Activated T-cell treated with anti-CD3 and anti-CD28 coated beads, Interleukin-2, amount 50 U/mL, for 48 hours (primary cell): ENCODE results near the gene FAM227B.
"Not testable (repeated sequence)": the region's sequence is repeated elsewhere in the genome, so short reads cannot be mapped to it uniquely, and the experiment has no call there.

Experiments
- DNase-seq, 2 experiments: peaks; one replicate each; pipeline ENCODE4 v3.0.0-alpha.2; 2020

Gene FAM227B

DNA sequence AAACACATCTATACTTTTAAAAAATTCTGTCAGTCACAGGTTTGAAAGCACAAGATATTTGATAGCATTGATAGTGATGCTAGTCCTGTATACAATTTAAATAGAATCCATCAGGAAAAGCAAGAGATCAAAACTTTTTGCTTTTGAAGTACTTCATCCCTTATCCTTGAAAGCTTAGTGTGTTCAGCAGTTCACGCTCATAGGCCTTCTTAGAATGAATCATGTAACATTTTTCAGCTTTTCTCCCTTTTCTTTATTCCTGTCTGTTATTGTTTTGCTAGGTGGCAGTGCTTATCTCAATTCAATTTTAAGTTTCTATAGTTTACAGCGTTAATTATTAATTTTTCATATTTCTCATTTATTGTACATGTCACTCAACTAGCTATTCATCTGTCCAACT, 128.5 kb downstream of the FAM227B start:
- no peak for DNase-seq

DNA sequence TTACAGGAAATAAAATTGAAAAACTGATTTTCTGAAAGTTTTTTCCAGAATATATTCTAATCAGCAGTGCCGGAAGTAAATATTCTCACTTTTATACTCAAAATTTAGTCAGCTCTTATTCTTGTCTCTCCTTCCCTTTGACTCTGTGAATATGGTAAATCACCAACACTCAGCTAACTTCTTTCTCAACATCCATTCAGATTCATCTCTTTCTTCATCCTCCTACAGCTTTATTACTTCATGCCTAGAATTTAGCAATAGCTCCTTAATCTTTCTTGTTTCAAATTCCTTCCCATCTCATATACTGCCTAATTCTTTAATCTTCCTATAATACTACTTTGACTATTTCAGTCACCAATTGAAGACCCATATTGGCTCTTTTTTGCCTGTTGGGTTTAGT, 129.7 kb downstream of the FAM227B start:
- no peak for DNase-seq

DNA sequence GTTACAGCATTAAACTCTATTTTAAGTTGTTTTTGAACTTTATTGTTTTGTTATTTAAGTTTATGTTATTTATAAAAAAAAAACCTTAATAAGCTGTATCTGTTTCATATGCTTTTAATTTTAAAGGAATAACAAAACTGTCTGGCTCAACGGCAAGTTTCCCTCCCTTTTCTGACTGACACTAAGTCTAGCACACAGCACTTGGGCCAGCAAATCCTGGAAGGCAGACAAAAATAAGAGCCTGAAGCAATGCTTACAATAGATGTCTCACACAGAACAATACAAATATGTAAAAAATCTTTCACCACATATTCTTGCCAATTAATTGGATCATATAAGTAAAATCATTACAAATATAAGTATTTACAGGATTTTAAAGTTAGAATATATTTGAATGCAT, 135.2 kb downstream of the FAM227B start:
- not testable (repeated sequence) for DNase-seq

DNA sequence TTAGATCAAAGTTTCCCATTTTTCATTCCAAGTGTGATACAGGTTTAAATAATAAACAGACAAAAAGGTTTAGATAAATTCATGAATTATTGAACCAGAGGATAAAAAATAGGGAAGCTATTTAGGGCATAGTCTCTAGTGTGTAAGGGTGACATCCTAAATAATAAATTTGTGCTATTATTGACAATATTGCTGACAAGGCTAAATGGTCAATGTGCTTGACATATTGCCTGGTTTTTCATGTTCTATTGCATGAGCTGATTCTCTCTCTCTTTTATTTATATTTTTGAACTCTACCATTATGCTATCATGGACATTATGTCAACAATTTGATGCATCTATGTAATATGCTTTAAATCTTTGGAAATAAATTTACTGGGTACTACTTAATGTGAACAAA, 141.6 kb downstream of the FAM227B start:
- not testable (repeated sequence) for DNase-seq

DNA sequence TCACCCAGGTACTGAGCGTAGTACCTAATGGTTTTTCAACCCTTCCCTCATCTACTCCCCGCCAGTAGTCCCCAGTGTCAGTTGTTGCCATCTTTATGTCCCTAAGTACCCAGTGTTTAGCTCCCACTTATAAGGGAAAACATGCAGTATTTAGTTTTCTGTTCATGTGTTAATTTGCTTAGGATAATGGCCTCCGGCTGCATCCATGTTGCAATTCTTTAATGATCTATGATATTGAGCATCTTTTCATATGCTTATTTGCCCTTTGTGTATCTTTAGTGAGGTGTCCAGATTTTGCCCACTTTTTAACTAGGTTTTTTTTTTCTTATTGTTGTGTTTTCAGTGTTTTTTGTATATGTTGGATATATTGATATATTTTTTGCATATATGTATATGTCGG, 142.6 kb downstream of the FAM227B start:
- not testable (repeated sequence) for DNase-seq

DNA sequence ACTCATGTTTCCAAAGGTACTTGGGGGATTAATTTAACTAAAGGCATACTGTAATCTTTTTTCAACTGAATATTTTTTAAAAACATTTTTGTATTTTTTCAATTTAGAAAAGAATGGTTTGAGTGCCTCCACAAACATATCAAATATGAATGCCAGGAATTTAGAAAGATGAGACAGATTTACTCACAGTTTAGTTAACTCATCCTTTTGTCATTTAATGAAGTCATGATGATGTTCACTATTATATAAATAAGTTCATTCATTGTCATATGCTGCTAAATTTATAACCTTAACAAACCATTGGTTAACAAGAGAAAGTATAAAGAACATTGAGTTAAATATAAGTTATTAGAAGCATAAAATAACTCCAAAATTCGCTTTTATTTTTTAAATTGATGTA, 147.6 kb downstream of the FAM227B start:
- DNase-seq: no peak

DNA sequence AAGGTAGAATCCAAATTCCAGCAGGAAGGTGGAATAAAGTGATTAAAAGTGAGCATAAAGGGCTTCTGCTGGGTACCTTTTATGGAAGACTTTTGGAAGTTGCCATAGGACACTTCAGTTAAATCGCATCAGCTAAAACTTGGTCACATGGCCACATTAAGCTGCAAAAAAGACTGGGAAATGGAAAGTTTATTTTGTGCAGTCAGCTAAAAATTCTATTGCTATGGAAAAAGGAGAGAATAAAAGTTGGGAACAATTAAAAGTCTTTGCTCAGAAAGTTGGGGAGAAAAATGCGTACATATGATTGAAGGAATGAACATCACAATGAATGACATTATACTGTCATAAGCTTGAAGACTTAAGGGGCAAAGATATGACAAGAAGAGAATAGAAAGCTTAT, 148.3 kb downstream of the FAM227B start:
- DNase-seq: no peak

DNA sequence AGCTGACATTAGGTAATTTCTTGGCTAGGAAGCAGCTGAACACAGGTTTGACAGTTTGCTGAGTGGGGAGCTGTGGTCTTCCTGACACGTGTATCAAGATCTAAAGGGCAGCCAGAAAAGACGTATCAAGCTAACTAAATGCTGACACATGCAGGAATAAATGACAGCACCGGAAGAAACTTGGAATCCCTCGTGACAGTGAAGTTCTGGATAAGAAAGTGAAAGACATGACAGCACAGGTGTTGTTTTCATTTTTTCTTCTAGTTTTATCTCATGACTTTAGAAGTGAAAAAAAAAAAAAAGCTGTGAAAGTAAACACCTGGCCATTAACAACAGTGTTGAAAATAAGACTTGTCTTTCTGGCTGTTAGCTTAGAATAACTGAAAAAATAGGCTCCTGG, 148.9 kb downstream of the FAM227B start:
- no peak for DNase-seq

DNA sequence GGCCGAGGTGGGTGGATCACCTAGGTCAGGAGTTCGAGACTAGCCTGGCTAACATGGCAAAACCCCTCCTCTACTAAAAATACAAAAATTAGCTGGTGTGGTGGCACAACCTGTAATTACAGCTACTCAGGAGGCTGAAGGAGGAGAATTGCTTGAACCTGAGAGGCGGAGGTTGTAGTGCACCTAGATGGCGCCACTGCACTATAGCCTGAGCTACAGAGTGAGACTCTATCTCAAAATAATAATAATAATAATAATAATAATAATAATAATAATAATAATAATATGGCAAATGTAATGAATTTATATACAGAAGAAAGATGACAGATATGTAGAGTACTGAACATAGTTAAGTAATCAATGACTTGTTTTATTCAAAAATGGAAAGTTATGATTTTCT, 149.4 kb downstream of the FAM227B start:
- peak; percentile 46 to 57 for DNase-seq

DNA sequence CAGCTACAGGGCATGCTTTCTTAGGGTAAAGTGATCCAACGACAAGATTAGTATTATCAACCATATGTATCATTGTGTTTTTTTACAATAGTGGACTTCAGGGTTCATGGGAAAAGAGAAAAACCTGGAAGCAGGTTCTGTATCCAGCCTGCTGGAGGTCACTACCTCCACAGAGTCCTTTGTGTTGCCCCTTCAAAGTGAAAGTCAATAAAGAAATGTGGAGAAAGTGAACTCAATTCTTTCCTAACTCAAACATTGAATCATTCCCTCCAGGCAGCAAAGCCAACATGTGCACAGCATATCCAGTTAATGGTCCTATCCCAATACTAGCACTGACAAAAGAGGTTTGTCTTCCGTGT, 152.2 kb downstream of the FAM227B start:
- DNase-seq: no peak

DNA sequence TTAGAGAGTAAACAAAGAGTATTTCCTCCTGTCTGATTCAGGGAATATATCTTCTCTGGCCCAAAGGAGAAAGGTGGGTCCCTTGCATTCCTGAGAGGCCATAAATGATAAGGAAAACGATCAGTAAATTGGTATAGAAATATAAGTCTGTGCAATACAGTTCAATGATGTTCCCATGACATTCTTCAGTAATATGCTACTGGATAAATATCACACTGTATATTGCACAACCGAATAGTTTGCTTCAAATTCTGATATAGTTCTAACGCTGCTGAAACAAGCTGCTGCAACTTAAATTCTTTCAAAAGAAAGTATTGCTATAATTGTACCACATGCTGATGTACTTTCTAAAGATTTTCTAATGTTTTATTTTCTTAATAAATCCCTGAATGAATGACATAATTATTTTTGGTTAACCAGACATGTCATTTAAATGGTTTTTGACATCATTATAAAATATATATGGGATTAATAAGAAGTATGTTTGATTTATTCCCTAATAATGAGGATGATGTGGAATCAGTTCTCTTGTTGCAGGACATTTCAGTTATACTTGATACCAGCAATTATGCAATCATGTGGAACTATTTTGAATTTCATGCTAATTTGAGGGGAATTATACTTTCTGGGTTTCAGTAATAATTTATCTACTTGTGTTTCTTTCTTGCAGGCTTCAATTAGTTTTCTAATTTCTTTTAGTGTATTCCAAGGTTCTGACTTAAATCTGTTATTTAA, 152.7 kb downstream of the FAM227B start:
- DNase-seq: no peak

DNA sequence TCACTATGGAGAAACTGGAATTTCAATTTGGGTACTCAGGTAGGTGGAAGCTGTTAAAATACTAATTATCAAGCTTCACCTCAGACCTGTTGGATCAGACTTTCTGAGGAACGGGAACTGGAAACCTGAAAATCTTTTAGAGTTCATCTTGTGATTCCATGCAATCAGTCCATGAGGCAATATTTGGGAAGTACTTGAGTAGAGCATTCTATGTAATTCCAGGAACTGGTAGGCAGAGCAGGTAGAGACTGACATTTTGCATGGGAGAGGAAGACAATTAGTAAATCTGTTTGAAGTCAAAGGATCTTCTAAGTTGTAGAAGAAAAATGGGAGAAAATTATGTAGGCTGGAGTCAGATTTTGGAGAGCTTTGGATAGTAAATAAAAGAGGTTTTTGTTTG, 154.5 kb downstream of the FAM227B start:
- no peak for DNase-seq

DNA sequence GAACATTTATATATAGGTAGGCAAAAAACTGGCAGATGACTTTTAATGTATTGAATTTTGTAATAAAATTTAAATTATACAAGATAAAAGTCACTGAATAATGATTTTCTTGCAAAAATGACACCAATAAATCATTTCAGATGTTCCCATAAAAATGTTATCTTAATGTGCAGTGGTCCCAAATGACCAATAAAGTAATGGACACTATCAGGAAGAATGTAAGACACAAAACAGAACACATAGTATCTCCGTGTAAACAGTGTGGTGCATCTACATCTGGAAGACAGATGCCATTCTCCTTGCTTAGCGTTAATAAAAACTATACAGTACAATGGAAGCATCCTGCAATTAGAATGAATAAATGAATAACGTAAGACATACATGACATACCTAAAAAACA, 156.1 kb downstream of the FAM227B start:
- no peak for DNase-seq

DNA sequence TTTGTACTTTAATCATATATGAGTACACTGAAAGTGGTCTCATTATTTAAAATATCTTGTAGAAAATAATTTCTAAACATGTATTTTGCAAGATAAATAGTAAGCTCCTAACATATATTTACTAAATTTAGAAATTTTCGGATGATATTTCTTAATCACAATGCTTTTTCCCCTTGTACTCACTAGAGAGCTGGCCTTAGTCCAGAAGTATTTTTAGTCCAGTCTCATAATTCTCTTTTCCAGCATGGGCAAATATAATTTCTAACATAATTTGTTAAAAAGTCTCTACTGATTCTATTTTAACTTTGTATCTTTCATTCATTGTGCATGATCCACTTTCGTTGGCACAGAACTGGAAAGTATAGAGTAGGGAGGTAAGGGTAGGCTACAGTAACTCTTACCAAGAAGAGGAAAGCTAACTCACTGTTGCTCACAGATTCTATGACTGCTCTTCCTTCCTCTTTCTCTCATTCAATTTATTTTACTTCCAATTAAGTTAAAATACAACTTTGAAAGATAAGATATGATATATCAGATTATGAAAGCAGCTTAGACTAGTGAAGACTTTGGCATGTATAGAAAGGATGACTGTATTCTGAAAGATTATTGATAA, 158.3 kb downstream of the FAM227B start:
- DNase-seq: no peak

DNA sequence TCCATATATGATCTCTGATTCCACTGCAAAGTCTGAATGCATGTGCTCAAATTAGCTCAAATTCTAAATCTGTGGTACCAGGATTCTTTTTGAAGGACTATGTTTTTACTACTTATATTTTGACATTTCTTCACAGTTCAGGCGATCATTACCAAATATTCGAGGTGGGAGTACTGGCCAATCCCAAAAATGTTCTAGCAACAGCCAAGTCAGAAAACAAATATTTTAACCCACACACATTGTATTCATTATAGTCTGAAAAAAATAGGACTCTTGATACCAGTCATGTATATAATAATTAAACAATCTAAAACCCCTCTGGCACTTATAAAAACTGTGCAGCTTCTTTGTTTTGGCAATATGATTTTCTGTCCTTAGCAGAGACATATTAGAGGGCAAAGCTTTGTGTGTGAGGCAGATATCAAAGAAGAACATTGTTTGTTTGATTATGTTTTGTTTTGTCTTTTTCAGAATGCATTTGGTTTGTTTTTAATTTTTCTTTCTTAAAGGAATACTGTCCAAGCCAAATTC, 160.1 kb downstream of the FAM227B start:
- DNase-seq: no peak

DNA sequence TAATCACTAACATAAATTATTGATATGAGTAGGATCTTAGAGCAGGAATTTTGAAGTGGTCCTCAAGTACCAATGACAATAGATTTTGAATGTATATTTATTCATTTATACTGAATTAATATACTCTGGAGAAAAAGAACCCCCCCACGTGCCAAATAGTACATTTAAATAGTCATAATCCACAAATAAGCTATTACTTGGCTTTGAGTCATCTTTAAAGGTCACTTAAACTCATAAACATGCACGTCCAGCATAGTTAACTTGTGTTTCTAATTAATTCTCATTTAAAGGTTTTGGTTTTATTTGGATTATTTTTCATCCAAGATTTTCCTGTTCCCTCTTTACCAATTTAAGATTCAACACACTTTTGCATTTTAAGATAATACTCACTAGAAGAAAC, 162.5 kb downstream of the FAM227B start:
- no peak for DNase-seq

DNA sequence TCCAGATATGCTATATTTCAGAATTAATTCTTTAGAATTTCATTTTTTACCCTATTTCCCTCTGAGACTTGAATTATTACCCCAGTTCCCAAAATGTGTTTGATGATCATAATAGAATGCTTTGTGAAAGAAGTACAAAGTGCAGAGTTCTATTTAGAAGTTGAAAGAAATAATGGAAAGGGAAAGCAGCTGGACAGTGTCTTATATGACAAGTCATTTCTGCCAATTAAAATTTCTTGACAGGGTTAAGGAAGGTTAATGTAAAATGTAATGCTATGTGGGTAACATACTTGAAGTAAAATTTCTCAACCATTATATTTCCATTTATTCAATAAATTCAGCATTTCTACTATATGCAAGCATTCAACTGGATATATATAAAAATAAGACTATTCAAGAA, 164.5 kb downstream of the FAM227B start:
- DNase-seq: no peak

DNA sequence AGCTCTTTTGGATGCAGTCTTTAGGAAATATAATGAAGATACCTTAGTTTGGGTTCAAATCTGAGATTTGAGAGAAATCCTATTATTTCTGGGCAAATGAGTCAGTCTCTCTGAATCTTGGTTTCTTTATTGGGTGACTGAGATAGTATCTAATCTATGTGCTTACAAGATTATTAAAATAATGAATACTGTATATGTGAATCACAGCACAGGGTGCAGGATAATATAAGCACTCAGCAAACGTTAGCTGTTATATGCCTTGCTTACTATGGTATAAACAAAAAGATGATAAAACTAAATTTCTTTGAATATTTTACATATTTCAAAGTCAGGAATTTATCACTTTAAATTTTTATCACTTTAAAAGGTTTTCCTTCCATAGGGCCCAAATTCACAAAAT, 168.0 kb downstream of the FAM227B start:
- no peak for DNase-seq

DNA sequence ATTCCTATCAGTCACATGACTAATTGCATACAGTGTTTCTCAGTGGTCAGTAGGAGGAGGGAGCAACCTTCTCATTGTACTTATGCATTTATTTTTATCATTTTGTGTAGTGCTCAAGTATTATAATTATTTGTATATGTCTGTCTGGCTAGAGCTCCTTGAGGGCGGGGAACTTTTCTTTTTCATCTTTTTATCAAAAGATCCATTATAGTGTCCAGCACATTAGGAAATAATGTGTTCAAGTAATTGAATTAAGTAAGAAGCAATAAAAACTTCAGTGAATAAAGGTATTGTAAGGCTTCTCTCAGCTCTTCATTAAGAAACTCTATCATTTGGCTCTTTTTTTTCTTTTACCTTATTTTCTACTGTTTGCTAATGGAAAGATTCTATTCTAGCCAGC, 178.8 kb downstream of the FAM227B start:
- no peak for DNase-seq

DNA sequence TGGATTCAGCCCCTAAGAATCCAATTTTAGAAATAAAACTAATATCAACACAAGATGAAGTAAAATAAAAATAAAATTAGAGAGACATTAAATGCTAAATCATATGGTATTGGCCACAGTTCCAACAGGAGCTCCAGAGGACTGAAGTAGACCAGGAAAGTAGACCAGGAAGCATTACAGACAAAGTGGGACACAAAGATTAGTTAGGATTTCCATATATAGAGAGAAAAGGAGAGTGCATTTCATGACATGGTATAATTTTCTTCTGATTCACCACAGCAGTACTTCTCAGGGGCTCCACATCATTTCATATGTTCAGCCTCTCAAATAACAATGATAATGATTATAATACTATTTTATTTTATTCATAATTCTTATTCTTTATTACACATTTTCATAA, 179.3 kb downstream of the FAM227B start:
- DNase-seq: no peak

DNA sequence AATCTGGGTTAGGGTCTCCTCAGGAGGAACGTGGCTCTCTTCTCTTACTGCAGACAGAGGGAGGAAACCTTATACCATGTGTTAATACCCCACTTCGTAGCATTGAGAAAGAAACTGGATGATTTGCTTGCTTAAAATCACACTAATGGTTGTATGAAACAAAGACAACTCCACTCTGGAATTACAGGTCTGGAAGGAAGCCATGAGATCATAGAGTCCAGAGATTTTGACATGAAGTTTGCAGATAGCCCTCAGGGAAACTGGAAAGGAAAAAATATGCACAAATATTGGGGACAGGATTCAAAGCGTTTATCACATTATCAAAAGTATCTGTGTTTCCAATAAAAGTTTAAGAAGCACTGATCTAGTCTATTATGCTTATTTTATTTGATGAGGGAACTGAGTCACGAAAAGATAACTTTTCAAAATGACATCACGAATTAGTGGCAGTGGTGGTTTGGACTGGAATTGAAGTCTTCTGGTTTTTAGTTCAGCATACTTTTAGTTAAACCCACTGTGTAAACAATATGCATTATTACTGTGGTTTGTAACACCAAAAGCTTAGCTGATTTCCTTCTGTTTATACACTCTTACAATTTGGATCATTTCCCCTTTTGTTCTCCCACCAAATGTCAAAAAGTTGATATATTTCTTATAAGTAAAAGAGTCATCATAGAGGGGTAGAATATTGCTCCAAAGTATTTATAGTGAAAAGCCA, 180.8 kb downstream of the FAM227B start:
- no peak for DNase-seq

DNA sequence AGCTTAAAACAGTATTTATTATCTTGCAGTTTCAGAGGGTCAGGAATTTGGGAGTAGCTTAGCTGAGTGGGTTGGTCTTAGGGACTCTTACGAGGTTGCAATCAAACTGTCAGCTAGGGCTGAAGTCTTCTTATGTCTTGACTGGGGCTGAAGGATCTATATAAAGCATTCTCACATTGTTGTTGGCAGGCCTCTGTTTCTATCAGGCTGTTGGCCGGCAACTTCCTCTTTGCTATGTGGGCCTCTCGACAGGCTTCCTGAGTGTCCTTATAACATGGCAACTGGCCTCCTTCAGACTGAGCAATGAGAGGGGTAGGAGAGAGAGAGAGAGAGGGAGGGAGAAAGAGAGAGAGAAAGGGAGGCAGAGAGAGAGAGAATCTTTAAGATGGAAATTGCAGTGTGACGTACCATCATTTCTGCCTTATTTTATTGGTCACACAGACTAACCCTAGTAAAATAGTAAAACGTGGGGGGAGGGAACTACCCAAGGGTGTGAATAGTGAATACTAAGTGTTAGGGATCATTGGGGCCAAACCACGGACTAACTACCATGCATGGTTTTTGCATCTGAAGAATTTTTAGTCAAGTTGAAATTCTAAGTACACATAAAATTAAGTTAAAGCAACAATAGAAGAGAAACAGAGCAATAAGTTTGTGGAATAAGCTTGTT, 181.5 kb downstream of the FAM227B start:
- DNase-seq: no peak

DNA sequence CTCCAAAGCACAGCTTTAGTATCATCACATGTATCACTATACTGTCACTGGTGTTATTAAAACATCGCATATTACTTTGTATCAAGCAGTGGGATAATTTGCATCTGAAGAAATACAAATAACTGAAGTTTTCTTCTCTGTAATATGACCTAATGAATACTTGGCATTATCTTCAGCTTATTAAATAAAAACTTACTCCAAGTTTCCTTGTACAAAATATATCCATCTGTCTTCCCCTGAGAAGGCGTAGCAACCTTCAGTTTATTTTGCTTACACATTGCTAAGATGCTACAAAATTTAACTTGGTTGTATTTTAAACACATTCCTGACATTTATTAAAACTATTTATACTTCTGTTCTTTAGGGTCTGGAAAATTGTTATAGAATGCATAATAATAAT, 183.9 kb downstream of the FAM227B start:
- no peak for DNase-seq

DNA sequence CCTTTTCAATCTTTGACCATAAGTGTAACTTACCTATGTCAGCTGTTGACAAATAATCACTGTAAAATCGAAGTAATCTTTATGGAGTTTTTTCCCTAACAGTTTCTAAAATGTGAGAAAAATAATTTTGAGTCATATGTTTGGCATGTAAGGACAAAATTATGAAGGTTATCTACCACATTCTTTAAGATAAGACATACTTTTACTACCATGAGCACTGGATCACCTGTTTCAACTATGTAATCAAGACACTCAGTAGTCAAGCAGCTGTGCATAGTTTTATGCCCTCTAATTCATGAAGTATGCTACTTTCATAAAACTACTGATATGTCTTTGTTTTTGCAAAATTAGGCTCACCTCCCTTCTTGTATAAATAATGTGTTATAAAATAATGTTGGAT, 185.4 kb downstream of the FAM227B start:
- DNase-seq: no peak
